Transverse colon (tissue), 4 donors: ENCODE results near the gene DMXL1. TPM values are rescaled to one million over a fixed set of nuclear protein-coding genes. Genes with fewer than 3 reads are reported as not detected.
A peak's percentile ranks its signal among the peaks of the same experiment; 100 is the strongest.

Experiments
- DNase-seq: peaks from one replicate; pipeline ENCODE4 v3.0.0-alpha.2; 2019
- H3K27ac ChIP-seq, 4 donors: fragments of 200-600 bp; sonication (generic); 2 replicates each; pipeline ENCODE4 v1.5.1; 2016 to 2018; ENCODE audit warnings: inconsistent platforms in 4 of 4
- H3K27me3 ChIP-seq: fragments of 200-600 bp; sonication (generic); 2 replicates; pipeline ENCODE4 v1.5.1; 2017; ENCODE audit warnings: inconsistent platforms
- H3K36me3 ChIP-seq, 4 donors: fragments of 200-600 bp; sonication (generic); 2 replicates each; pipeline ENCODE4 v1.5.1; 2017 to 2019; ENCODE audit warnings: inconsistent platforms in 4 of 4
- H3K4me1 ChIP-seq, 4 donors: fragments of 200-600 bp; sonication (generic); 2 replicates each; pipeline ENCODE4 v1.5.1; 2017 to 2020; ENCODE audit warnings: inconsistent platforms in 4 of 4
- H3K4me3 ChIP-seq, 4 donors: fragments of 200-600 bp; sonication (generic); 1 replicate in 1 of 4; 2 replicates in 3 of 4; pipeline versions ENCODE4 v1.5.1 to v1.6.1; 2017 to 2019; ENCODE audit warnings: inconsistent platforms in 4 of 4
- H3K9me3 ChIP-seq, 2 donors: fragments of 200-600 bp; sonication (generic); 2 replicates each; pipeline ENCODE4 v1.5.1; 2017 to 2019; ENCODE audit warnings: inconsistent platforms in 2 of 2
- EP300 ChIP-seq: sonication (generic); formaldehyde crosslinking; IDR thresholded peaks from one replicate; pipeline ENCODE4 v1.6.1; 2017; ENCODE audit warnings: antibody characterized with exemption, low read depth
- POLR2A ChIP-seq: fragments of 450-650 bp; IDR thresholded peaks from one replicate; pipeline ENCODE4 v1.6.1; 2016; ENCODE audit warnings: antibody characterized with exemption, mild to moderate bottlenecking, moderate library complexity
- POLR2AphosphoS5 ChIP-seq, 3 donors: sonication (generic); formaldehyde crosslinking; IDR thresholded peaks; one replicate each; pipeline ENCODE4 v1.6.1; 2016; ENCODE audit warnings: antibody characterized with exemption in 3 of 3
- WGBS, 2 donors: methylation state at CpG; one replicate each; pipeline ENCODE4 v1.1.5; 2018; ENCODE audit warnings: low coverage in 1 of 2; 5-methylcytosine and 5-hydroxymethylcytosine counted together
- in situ Hi-C, 4 donors: fragments of 200-750 bp; cut with MboI; loops; one replicate each; pipeline versions ENCODE4 v1.15.0 to v1.15.1; 2017; ENCODE audit warnings: low sequenced_read_pairs in 3 of 4, low pct_ligation_motif_present in 1 of 4, low pct_unique_long_range_greater_than_20kb in 1 of 4
- intact Hi-C: fragments of 100-400 bp; cut with DNase I; formaldehyde crosslinking; loops from one replicate; pipeline ENCODE4 v1.15.1; 2023; ENCODE audit warnings: low total_unique reads
- total RNA-seq, 4 donors: library from RNA; depleted of rRNA; stranded (reverse); fragments of >200 nt; gene quantifications; one replicate each; pipeline ENCODE4 v1.1.0, GENCODE V29; 2016
- TF ChIP-seq, protein P1 (sequence below), 5 experiments: fragments of 200-600 bp in 3 of 5; fragments of 450-650 bp in 2 of 5; sonication (generic) in 3 of 5; IDR thresholded peaks; 1 replicate in 2 of 5; 2 replicates in 3 of 5; pipeline ENCODE4 v1.5.1; 2016 to 2017; ENCODE audit warnings: antibody characterized with exemption in 5 of 5, inconsistent platforms in 3 of 5, mild to moderate bottlenecking in 2 of 5, moderate library complexity in 1 of 5

The DMXL1 gene
- total RNA-seq, 4 donors from 2014 or later: 44.6 to 84.8 (median 58.2) TPM

DNA sequence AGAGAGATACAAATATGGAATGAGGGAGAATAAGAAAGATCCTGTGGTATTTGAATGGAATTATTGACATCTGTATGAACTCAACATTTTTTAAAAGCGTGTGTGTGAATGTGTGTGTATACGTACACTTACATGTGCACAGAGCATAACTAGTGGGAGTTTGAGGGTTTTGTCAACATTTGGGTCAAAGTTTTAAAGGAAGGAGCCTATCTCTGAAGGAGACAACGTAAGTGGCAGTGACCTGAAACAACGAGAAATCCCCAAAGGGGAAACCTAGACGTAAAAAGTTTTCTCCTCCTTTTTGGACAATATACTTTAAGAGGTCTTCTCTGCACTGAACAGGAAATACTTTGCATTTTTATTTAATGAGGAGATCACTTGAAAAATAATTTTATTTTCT, 42.3 kb upstream of the DMXL1 start:
- peaks cover 0 to 1% (median 0%) of the 10 kb centered on the region in 4 donors for H3K4me1 ChIP-seq
- no peak overlapping the region for H3K27ac ChIP-seq
- TF ChIP-seq POLR2A (no peak), POLR2AphosphoS5 (IDR thresholded peaks at IDR 0.05) (no peak), EP300 (no peak)
- TF ChIP-seq, protein P1, sequence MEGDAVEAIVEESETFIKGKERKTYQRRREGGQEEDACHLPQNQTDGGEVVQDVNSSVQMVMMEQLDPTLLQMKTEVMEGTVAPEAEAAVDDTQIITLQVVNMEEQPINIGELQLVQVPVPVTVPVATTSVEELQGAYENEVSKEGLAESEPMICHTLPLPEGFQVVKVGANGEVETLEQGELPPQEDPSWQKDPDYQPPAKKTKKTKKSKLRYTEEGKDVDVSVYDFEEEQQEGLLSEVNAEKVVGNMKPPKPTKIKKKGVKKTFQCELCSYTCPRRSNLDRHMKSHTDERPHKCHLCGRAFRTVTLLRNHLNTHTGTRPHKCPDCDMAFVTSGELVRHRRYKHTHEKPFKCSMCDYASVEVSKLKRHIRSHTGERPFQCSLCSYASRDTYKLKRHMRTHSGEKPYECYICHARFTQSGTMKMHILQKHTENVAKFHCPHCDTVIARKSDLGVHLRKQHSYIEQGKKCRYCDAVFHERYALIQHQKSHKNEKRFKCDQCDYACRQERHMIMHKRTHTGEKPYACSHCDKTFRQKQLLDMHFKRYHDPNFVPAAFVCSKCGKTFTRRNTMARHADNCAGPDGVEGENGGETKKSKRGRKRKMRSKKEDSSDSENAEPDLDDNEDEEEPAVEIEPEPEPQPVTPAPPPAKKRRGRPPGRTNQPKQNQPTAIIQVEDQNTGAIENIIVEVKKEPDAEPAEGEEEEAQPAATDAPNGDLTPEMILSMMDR (IDR thresholded peaks at IDR 0.05): no peak
- peaks cover 3 to 8% of the 10 kb centered on the region in 2 donors for H3K9me3 ChIP-seq
- 73 to 87% methylated on average over 5 of the region's 5 CpGs for WGBS, 2 donors
- no peak overlapping the region for H3K4me3 ChIP-seq
- in situ Hi-C loops (no loop called here), intact Hi-C loops (no loop called here)
- no peaks in the 10 kb centered on the region for H3K27me3 ChIP-seq
- no peak for DNase-seq
- H3K36me3 ChIP-seq: no peaks in the 10 kb centered on the region

DNA sequence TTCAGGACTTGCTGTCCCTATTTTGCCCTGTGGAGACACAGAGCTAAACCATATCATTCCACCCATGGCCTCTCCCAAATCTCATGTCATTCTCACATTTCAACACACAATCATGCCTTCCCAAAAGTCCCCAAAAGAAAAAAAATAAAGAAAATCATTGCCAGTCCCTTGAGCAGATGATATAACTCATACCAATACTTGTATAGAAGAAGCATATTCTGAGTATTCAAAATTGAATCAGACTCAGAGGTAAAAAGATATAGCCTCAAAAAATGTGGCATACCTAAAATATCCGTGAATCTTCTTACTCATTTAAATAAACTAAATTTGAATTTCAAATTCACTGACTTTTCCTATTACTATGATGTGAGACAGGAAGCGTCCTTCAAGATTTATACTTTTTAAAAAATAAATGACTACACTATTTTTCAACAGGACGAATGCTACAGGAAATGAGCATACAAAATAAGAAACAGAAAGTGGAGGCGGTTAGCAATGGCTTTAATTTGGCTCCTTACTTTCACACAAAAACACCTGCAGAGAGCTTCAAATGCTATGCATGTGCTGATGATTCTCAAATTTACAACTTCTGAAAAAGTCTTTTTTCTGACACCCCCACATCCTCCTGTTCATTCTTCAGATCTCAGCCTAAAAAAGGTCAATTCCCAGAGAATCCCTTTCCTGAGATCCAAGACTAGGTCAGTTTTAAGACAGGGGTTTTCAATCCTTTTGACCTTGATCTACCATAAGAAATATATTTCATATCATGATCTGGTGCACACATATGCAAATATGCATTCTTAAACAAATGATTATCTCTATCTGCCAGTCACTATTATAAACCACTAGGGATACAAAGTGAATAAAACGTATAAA, 39.6 kb upstream of the DMXL1 start:
- in situ Hi-C loops (no loop called here), intact Hi-C loops (no loop called here)
- Histone ChIP-seq H3K4me1 (no peaks in the 10 kb centered on the region), H3K36me3 (no peaks in the 10 kb centered on the region), H3K27ac (no peak overlapping the region), H3K9me3 (no peaks in the 10 kb centered on the region), H3K27me3 (no peaks in the 10 kb centered on the region), H3K4me3 (no peak overlapping the region)
- TF ChIP-seq POLR2AphosphoS5 (IDR thresholded peaks at IDR 0.05): no peak
- WGBS, 2 donors: 60 to 75% methylated on average over 5 of the region's 5 CpGs
- no peak for DNase-seq

GRCh38 chr5:119031905-119032304, 39.0 kb upstream of the DMXL1 start:
- intact Hi-C loops: no loop called here
- H3K36me3 ChIP-seq: no peaks in the 10 kb centered on the region
- DNase-seq: no peak
- H3K9me3 ChIP-seq: no peaks in the 10 kb centered on the region
- no peak overlapping the region for H3K27ac ChIP-seq
- in situ Hi-C loops: no loop called here
- no peak overlapping the region for H3K4me3 ChIP-seq
- H3K4me1 ChIP-seq: no peaks in the 10 kb centered on the region
- H3K27me3 ChIP-seq: no peaks in the 10 kb centered on the region
- TF ChIP-seq, protein P1 (IDR thresholded peaks at IDR 0.05): no peak
- TF ChIP-seq EP300: no peak
- no peak for TF ChIP-seq POLR2A
- no peak for TF ChIP-seq POLR2AphosphoS5 (IDR thresholded peaks at IDR 0.05)
- 71% methylated on average over 4 of the region's 4 CpGs; no CpG with 5 or more reads in 1 of the 2 donors for WGBS, 2 donors

- Histone ChIP-seq H3K27ac (peak overlapping the region in 1 of 4 donors; percentile 8), H3K9me3 (no peaks in the 10 kb centered on the region), H3K27me3 (no peaks in the 10 kb centered on the region), H3K4me1 (no peaks in the 10 kb centered on the region), H3K36me3 (no peaks in the 10 kb centered on the region), H3K4me3 (no peak overlapping the region)
- TF ChIP-seq EP300 (no peak), POLR2AphosphoS5 (IDR thresholded peaks at IDR 0.05) (no peak), POLR2A (no peak)
- TF ChIP-seq, protein P1 (IDR thresholded peaks at IDR 0.05): no peak
- 74 to 82% methylated on average over 3 of the region's 3 CpGs for whole genome bisulfite sequencing, 2 donors
- DNase-seq: no peak
- in situ Hi-C loops (no loop called here), intact Hi-C loops (no loop called here)
These were observed 38.2 kb upstream of the DMXL1 start for GRCh38 chr5:119032656-119033055.
